Nucleus accumbens (tissue), 56 donors: Measurements from ENCODE around the gene IQCC.

Experiments used
- DNase-seq, 56 donors: peaks; one replicate each; lab custom pipeline; 2025; lab: John Stamatoyannopoulos, UW

Gene IQCC

DNA sequence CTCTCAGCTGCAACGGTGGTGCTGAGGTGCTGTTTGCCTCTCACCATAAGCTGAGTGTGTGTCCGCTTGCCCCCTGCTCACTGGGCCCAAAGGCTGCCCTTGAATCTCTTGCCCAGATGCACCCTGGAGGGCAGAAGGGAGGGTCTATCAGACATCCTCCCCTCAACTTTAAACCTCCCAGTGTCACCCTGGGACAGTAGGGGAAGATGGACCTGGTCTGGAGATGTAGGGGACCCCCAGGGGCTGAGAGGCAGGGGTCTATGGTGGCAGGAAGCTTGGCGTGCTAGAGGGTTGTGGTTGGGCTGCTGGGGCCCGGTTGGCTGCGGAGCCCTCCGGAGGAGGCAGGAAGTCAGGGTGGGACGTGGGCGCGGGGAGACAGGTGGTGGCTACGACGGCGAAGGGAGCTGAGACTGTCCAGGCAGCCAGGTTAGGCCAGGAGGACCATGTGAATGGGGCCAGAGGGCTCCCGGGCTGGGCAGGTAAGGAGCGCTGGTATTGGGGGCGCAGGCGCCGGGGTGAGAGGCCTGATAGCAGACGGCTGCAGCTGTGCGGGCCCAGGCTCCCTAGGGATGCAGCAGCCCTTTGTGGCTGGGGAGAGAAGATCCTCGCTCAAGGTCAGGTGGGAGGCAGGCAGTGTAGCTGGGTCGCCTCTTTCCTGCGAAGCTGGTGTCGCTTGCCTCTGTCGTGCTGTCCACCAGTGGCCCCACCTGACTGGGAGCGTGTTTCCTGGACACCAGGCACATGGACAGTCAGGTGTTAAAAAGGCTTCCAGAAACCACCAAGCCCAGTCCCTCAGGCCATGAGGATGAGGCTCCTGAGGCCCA, 45.6 kb downstream of the IQCC start, which contains the start of gene LCK:
LCK (plus strand) TSS at position 373 of the 824 bp plus-strand sequence. CDS start 23,065 bp downstream, outside the sequence.
- no peak for DNase-seq

DNA sequence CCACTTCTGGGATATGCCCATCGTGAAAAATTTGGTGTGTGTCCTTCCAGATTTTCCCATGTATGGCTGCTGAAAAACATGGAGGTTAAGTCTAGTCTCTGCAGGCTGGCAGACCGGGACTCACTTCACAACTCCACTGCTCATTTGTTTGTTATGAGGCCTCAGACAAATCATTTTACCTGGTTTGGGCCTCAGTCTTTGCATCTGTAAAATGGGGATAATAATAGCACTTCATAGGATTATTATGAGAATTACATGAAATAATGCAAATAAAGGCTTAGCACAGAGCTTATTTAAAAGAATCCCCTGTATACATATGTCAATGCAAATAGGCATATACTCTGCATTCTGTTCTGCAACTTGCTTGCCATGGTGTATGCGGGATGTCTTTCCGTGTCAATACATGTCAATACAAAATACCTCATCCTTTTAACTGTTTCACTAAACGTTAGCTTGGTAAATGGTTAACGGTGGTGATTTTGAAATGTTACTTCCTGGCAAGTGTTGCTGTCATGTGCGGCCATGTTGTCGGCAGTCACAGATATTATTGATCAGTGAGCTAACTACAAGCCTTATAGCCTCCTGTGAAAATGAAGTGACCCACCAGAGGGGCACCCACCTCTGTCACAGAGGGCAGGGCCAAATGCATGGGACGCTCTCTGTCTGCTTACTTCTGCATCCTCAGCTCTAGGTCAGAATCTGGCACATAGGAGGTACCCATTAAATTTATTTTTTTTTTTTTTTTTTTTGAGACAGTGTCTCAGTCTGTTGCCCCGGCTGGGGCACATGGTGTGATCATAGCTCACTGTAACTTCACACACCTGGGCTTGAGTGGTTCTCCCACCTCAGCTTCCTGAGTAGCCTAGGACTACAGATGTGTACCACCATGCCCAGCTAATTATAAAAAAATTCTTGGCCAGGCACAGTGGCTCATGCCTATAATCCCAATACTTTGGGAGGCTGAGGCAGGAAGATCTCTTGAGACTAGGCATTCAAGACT, 49.9 kb downstream of the IQCC start:
- DNase-seq: no peak

DNA sequence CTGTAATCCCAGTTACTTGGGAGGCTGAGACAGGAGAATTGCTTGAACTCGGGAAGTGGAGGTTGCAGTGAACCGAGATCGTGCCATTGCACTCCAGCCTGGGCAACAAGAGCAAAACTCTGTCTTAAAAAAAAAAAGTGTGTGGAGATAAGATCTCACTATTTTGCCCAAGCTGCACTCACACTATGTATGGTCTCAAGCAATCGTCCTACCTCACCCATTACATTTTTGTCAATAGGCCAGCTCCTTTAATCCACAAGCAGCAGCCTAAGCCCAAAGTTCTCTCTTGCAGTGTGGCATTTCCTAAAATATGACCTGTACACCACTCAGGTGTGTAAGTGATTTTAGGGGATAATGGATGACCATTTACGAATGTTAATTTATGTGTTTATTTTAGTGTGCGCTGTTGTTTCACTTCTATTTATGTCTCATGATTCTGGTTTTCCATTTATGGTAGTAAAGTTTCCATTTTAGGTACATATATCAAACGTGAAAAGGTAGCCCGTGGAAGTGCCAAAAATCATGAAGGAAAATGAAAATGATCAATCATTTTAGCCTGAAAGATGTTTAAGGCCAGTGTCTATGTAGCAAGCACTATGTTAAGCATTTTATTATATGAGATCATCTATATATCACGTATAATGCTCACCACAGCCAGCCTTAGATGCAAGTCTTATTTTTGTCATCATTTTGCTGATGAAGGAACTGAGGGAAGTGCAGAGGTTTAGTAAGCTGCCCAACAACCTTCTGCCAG, 51.2 kb downstream of the IQCC start:
- DNase-seq: no peak

DNA sequence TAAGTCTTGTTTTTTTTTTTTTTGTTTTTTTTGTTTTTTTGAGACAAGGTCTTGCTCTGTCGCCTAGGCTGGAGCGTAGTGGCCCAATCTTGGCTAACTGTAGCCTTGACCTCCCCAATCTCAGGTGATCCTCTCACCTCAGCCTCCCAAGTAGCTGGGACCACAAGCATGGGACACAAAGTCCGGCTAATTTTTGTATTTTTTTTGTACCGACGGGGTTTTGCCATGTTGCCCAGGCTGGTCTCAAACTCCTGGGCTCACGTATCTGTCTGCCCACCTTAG, 51.7 kb downstream of the IQCC start:
- DNase-seq: no peak
